Upper lobe of left lung (tissue), 4 donors: ENCODE results near the gene MANBA.

Experiments
- CTCF ChIP-seq, 6 experiments: fragments of 450-650 bp in 4 of 6; fragments of 200-600 bp in 2 of 6; sonication (generic) in 2 of 6; IDR thresholded peaks; one replicate each; pipeline ENCODE4 v1.5.1; 2016 to 2019; ENCODE audit warnings: antibody characterized with exemption in 6 of 6
- POLR2A ChIP-seq, 4 donors: fragments of 450-650 bp; IDR thresholded peaks; one replicate each; pipeline ENCODE4 v1.5.1; 2016 to 2017; ENCODE audit warnings: antibody characterized with exemption in 4 of 4, mild to moderate bottlenecking in 2 of 4
- POLR2AphosphoS5 ChIP-seq, 2 donors: sonication (generic); formaldehyde crosslinking; IDR thresholded peaks; one replicate each; pipeline ENCODE4 v1.5.1; 2017; ENCODE audit warnings: antibody characterized with exemption in 2 of 2

DNA sequence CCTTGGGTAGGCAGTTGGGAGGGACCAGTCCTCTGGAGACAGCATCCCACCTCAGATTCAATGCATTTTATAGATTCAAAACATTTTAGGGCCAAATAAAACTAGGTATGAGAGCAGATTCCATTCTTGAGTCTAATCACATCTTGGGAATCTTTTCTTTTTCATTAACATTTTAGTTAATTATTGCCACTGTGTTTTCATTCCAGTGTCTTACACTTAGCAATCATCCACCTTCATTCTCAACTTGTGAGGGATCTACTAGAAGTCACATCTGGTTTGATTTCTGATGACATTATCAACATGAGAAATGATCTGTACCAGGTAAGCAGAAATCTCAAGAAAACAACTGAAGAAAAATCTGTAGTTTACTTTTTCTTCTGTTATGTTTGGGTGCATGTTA lies 160.1 kb downstream of the MANBA start:
- no peak for TF ChIP-seq POLR2AphosphoS5 (IDR thresholded peaks at IDR 0.05)
- no peak for TF ChIP-seq POLR2A (IDR thresholded peaks at IDR 0.05)
- TF ChIP-seq CTCF (IDR thresholded peaks at IDR 0.05): no peak
